Measurements from ENCODE around the gene KLHL13.
"Not testable (repeated sequence)": the region's sequence is repeated elsewhere in the genome, so short reads cannot be mapped to it uniquely, and the experiment has no call there.

The KLHL13 gene, protein sequence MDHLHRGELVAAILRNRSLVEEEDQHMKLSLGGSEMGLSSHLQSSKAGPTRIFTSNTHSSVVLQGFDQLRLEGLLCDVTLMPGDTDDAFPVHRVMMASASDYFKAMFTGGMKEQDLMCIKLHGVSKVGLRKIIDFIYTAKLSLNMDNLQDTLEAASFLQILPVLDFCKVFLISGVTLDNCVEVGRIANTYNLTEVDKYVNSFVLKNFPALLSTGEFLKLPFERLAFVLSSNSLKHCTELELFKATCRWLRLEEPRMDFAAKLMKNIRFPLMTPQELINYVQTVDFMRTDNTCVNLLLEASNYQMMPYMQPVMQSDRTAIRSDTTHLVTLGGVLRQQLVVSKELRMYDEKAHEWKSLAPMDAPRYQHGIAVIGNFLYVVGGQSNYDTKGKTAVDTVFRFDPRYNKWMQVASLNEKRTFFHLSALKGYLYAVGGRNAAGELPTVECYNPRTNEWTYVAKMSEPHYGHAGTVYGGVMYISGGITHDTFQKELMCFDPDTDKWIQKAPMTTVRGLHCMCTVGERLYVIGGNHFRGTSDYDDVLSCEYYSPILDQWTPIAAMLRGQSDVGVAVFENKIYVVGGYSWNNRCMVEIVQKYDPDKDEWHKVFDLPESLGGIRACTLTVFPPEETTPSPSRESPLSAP
- 0.23 to 0.30 (median 0.25) reads per million in 4 donors for total RNA-seq

DNA sequence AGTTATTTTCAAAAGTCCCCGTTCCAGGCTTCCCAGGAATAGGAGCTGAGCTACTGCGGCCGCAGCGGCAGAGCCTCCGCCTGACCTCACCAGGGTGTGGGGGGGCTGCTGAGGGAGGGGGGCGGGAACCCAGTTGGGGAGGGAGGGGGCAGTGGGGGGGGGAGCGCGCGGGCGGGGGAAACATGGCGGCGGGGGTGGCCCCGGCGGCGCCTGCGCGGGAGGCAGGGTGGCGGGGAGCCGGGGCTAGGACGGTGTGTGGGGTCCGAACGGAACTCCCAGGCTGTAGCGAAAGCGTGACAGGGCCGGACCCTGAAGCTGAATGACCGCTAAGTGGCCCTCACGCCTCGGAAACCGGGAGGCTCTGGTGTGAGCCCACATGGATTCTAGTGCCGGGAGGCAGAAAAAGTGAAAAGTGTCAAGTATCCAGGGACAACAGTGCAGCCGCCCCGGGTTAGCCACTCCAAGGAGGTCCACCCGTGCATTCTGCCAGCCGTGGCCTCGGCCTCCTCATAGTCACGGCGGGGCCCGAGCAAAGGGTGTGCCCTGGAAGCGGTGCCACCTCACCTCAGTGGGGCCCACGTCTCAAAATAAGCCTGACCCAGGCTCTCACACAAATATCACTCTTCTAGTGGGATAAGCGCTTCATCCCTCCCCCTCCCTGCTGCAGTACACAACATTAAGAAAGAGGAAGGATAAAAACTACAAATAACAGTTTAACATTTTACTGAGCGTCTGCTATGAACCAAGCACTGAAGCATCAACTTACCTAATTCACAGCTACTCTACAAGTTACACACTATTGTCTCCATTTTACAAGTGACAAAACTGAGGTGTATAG, at the start of gene KLHL13:
TSS of gene KLHL13 (minus strand) at position 98 of the 838 bp plus-strand sequence. CDS start 88,337 bp downstream, outside the sequence.
- no peak for DNase-seq

DNA sequence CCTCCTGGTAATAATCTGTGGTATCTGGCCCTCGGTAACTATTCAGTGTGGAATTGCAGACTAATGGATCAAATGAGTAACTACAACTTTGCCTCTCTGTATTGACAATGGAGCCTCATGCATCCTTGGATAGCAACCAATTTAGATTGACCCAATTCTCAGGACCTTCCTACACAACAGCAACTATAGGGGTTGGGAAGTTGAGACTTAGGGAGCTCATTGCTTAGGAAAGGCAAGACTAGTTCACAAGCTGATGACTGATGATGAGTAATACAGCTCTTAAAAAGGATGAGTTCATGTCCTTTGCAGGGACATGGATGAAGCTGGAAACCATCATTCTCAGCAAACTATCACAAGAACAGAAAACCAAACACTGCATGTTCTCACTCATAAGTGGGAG, 47.5 kb upstream of the KLHL13 start:
- DNase-seq, result no peak

- DNase-seq, result no peak
Observed at GRCh38 chrX:118156953-118157608, 40.5 kb upstream of the KLHL13 start.

DNA sequence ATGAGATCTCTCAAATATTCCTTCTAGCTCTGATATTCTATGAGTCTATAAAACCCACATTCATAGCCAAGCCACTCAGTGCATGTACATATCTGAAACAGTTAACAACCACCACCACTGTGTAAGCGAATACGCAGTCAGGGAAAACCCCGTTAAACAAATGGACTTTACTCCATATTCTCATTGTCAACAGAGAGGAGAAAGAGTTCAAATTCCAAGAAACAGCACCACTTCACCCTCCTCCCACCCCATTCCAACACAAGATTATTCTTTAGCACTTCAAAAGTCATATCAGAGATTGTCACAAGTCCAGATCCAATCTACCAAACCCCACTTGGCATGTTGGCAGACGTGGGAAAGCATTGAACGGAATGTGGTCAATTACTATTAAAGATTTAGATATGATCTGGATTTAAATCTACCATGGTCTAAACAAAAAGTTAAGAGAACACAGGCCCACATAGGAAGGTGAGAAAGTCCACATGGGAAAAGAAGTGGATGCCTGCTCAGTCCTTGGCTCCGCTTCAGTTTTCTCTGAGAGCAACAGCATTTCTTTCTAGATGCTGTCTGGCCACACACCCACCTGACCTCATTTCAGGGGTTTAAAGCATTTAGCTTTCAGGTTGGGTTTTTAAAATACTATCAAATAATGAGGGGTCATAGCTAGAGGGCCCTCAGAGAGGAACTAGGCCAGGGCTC, 39.8 kb upstream of the KLHL13 start:
- DNase-seq, result no peak

- no peak for DNase-seq
Observed at GRCh38 chrX:118153270-118153669, 36.7 kb upstream of the KLHL13 start.

DNA sequence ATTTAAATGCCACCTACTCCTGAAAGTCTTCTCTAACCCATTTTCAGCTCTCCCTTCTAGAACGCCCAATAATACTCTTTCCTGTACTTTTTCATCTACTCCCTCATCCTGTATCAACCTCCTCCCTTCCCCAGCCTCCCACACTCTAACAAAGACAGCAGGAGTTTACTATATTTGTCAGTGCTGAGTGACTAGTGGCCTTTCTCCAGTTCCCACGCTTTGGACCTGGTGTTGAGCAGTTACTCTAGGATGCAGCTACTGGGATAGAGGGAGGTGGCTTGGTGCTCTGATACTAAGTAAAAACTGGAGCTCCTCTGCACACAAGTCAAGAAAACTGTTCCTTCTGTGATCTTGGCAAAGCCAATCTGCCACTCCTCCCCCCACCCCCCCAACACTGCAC, 36.1 kb upstream of the KLHL13 start:
- DNase-seq, result no peak

- no peak for DNase-seq
Observed at GRCh38 chrX:118148737-118149136, 32.1 kb upstream of the KLHL13 start.

- not testable (repeated sequence) for DNase-seq
Observed at GRCh38 chrX:118147771-118148170, 31.2 kb upstream of the KLHL13 start.

- no peak for DNase-seq
Observed at GRCh38 chrX:118143578-118143977, 27.0 kb upstream of the KLHL13 start.

GRCh38 chrX:118131336-118131735, 14.7 kb upstream of the KLHL13 start:
- no peak for DNase-seq

DNA sequence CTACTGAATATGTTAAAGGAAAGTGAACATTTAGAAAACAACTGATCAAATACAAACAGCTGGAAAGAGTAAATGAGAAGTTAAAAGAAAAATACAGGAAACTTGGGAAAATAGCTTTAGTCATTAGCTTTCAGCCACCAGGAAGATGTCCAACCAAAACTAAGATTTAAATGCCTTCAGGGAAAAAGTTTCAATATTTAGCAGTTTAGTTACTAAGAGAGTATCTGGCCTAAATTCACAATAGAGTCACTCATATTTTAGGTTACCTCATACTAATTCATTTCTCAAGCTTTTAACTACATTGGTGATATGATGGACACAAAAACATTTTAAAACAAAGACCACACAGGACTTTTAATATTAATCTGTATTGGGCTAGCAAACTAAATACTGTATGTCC, 13.1 kb upstream of the KLHL13 start:
- no peak for DNase-seq

GRCh38 chrX:118128724-118129123, 12.1 kb upstream of the KLHL13 start:
- no peak for DNase-seq

DNA sequence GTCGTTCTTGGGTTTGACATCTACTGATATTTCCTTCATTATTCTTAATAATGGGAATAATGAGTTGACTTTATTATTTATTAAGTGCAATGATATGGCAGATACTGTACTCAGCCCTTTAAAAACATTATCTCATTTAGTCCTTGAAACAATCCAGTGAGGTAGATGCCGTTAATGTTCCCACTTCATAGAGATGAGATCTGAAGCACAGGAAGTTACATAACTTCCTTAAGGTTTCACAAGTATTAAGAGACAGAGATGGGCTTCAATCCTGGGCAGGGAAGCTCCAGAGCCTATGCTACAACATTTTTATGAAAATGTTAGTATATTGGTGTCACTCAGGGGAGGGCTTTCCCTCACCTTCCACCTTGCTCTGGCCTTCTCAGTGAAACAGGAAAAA, 9.7 kb upstream of the KLHL13 start:
- no peak for DNase-seq

- DNase-seq, result not testable (repeated sequence)
Observed at GRCh38 chrX:118124243-118124642, 7.6 kb upstream of the KLHL13 start.

DNA sequence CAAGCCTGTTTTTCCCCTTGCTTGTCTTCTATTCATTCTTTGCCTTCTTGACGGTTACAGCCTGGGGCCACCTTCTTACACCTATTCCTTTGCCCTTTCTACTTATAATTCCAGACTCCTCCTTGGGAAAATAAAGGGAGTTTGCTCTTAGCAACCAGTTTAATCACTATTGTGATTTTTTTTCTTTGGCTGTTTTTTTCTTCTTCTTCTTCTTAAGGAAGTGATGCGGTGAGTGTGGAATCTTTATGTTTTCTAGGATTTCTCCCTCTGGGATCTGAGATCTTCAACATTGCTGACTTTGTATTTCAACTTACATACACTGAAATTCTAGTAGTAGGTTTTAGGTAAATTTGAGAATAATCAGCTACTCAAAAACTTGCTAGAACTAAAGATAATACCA, 1.1 kb upstream of the KLHL13 start:
- no peak for DNase-seq

DNA sequence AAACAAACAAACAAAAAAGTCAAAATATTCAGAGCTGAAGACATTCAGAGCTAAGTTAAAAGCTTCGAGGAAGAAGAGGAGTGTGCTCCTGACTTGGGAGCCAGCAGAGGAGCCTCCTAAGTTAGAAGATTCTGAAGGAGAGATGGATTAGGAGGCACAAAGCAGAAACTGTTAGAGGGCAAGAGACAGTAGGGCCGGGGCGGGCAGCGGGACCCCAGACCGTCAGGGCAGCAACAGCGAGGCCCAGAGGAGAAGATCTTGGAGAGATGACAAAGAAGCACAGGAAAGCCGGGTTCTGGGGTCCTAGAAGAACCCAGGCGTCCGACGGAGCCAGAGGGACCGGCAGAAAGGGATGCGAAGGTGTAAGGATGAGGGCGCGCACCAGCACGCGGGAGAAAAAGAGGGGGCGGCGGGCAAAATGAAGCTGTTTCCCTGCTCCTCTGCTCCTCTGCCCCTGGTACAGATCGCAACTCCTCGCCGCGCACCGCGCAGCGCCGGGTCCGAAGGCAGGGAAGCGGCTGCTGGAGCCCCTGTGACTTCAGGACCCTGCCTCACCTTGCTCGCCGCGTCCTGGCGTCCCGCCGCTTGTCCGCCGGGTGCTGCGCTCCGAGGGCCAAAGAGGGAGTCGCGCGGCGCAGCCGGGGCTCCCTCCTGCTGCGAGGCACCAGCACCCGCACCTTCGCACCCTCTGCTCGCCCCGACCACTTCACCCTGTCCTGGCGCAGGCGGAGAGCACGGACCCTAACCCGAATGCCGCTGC, 477 bp downstream of the KLHL13 start:
- no peak for DNase-seq

- no peak for DNase-seq
Observed at GRCh38 chrX:118114971-118115370, 1.6 kb downstream of the KLHL13 start.

- no peak for DNase-seq
Observed at GRCh38 chrX:118109065-118109464, 7.5 kb downstream of the KLHL13 start.

- DNase-seq, result no peak
Observed at GRCh38 chrX:118108304-118108703, 8.3 kb downstream of the KLHL13 start.

- DNase-seq, result no peak
Observed at GRCh38 chrX:118100091-118100490, 16.5 kb downstream of the KLHL13 start.

DNA sequence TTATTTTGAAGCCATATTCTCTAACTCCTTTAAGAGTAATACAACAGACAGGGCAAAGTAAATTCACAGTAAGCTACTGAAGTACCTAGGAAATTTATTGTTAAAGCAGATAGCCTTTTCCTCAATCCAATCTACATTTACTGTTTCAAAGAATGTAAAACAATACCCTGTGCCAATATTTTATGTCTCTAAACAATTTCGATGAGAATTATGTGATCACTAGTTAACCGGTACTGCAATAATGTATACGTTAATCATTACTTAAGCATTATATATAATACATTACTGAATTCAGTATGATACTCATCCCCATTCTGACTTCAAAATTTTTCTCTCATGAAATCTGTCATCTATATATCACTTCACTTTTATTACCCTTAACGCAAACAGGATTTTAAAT, 28.5 kb downstream of the KLHL13 start:
- DNase-seq, result no peak

Measured in T-helper 1 cell (primary cell).